ENCODE measurements around the gene FLRT2. TPM values are rescaled to one million over a fixed set of nuclear protein-coding genes. Genes with fewer than 3 reads are reported as not detected.

FLRT2 gene
- total and polyA plus RNA-seq, 2 donors (not counting 1 experiment from before 2014, with no cell fraction given): not detected

GRCh38 chr14:85618978-85619377 is 89.0 kb downstream of the FLRT2 start:
- H3K4me2 ChIP-seq (replicated peaks; ENCODE audit: low read depth, low read length, poor library complexity, severe bottlenecking): no peak overlapping the region
- Mint-ChIP-seq H3K27ac (no peak overlapping the region), H3K9me3 (ENCODE audit: insufficient read depth) (no peaks in the 10 kb centered on the region), H3K4me3 (no peak overlapping the region), H3K4me1 (no peaks in the 10 kb centered on the region), H3K27me3 (no peaks in the 10 kb centered on the region)
- no peaks in the 10 kb centered on the region for H4K20me1 ChIP-seq (ENCODE audit: control insufficient read depth, insufficient read depth, low read length, poor library complexity, severe bottlenecking)
- TF ChIP-seq EZH2 (IDR thresholded peaks at IDR 0.05; ENCODE audit: borderline replicate concordance, insufficient read depth, low read depth, low read length, poor library complexity, severe bottlenecking): no peak
- no peak for TF ChIP-seq CTCF (IDR thresholded peaks at IDR 0.05)
- intact Hi-C loops (cut with micrococcal nuclease): no loop called here
- ChIA-PET CTCF (no interaction called here), POLR2A (no interaction called here)
- no peak overlapping the region for H2AFZ ChIP-seq (ENCODE audit: insufficient read depth, low read depth, low read length, poor library complexity, severe bottlenecking)
- no peaks in the 10 kb centered on the region for H3K36me3 ChIP-seq (replicated peaks in 1 of 2; ENCODE audit: control extremely low read depth in 1 of 2, control insufficient read depth in 1 of 2, extremely low read depth in 1 of 2, insufficient read depth in 2 of 2, low read length in 1 of 2)
- no peak overlapping the region for H3K4me3 ChIP-seq (ENCODE audit: control extremely low read depth in 1 of 5, extremely low read depth in 1 of 5, insufficient read depth in 1 of 5, low read depth in 2 of 5, low read length in 4 of 5)
- ATAC-seq (ENCODE audit: low read depth) (no peak), DNase-seq (no peak)
- H3K4me1 ChIP-seq (ENCODE audit: control insufficient read depth in 2 of 2, insufficient read depth in 2 of 2, low read length in 2 of 2): no peaks in the 10 kb centered on the region
- H3K27ac ChIP-seq (ENCODE audit: low read length in 2 of 2): no peak overlapping the region
- H3K79me2 ChIP-seq (ENCODE audit: control insufficient read depth, insufficient read depth, low read length): no peaks in the 10 kb centered on the region
- H3K9me3 ChIP-seq (ENCODE audit: control extremely low read depth in 1 of 3, control insufficient read depth in 2 of 3, insufficient read depth in 1 of 3, low read length in 2 of 3): peaks cover 0 to 20% (median 2%) of the 10 kb centered on the region in 3 donors
- 67% methylated on average over 1 of the region's 3 CpGs for WGBS (ENCODE audit: insufficient coverage)
- no peak overlapping the region for H3K9ac ChIP-seq (ENCODE audit: low read length)
- H3K27me3 ChIP-seq (replicated peaks in 1 of 4; ENCODE audit: control extremely low read depth in 1 of 4, control insufficient read depth in 3 of 4, insufficient read depth in 4 of 4, low read length in 3 of 4): no peaks in the 10 kb centered on the region

- no peak overlapping the region for H3K27ac Mint-ChIP-seq
- no peak for DNase-seq
Observed at GRCh38 chr14:85619851-85620250, 89.9 kb downstream of the FLRT2 start.

More at GRCh38 chr14:85619851-85620250, 89.9 kb downstream of the FLRT2 start:
- Mint-ChIP-seq H3K4me3 (no peak overlapping the region), H3K27me3 (no peaks in the 10 kb centered on the region), H3K4me1 (no peaks in the 10 kb centered on the region), H3K9me3 (ENCODE audit: insufficient read depth) (no peaks in the 10 kb centered on the region)
- no peak overlapping the region for H3K9ac ChIP-seq (ENCODE audit: low read length)
- H4K20me1 ChIP-seq (ENCODE audit: control insufficient read depth, insufficient read depth, low read length, poor library complexity, severe bottlenecking): no peaks in the 10 kb centered on the region
- no peak overlapping the region for H3K27ac ChIP-seq (ENCODE audit: low read length in 2 of 2)
- ATAC-seq (ENCODE audit: low read depth): no peak
- H3K79me2 ChIP-seq (ENCODE audit: control insufficient read depth, insufficient read depth, low read length): no peaks in the 10 kb centered on the region
- no peak overlapping the region for H2AFZ ChIP-seq (ENCODE audit: insufficient read depth, low read depth, low read length, poor library complexity, severe bottlenecking)
- TF ChIP-seq EZH2 (IDR thresholded peaks at IDR 0.05; ENCODE audit: borderline replicate concordance, insufficient read depth, low read depth, low read length, poor library complexity, severe bottlenecking) (no peak), CTCF (IDR thresholded peaks at IDR 0.05) (no peak)
- peaks cover 0 to 20% (median 2%) of the 10 kb centered on the region in 3 donors for H3K9me3 ChIP-seq (ENCODE audit: control extremely low read depth in 1 of 3, control insufficient read depth in 2 of 3, insufficient read depth in 1 of 3, low read length in 2 of 3)
- no peak overlapping the region for H3K4me2 ChIP-seq (replicated peaks; ENCODE audit: low read depth, low read length, poor library complexity, severe bottlenecking)
- 57% methylated on average over 3 of the region's 6 CpGs for WGBS (ENCODE audit: insufficient coverage)
- no peaks in the 10 kb centered on the region for H3K36me3 ChIP-seq (replicated peaks in 1 of 2; ENCODE audit: control extremely low read depth in 1 of 2, control insufficient read depth in 1 of 2, extremely low read depth in 1 of 2, insufficient read depth in 2 of 2, low read length in 1 of 2)
- intact Hi-C loops (cut with micrococcal nuclease): no loop called here
- no peaks in the 10 kb centered on the region for H3K4me1 ChIP-seq (ENCODE audit: control insufficient read depth in 2 of 2, insufficient read depth in 2 of 2, low read length in 2 of 2)
- ChIA-PET CTCF (no interaction called here), POLR2A (no interaction called here)
- no peak overlapping the region for H3K4me3 ChIP-seq (ENCODE audit: control extremely low read depth in 1 of 5, extremely low read depth in 1 of 5, insufficient read depth in 1 of 5, low read depth in 2 of 5, low read length in 4 of 5)
- no peaks in the 10 kb centered on the region for H3K27me3 ChIP-seq (replicated peaks in 1 of 4; ENCODE audit: control extremely low read depth in 1 of 4, control insufficient read depth in 3 of 4, insufficient read depth in 4 of 4, low read length in 3 of 4)

Data from B cell (primary cell).